ENCODE measurements around the gene PPFIA2. TPM values are rescaled to one million over a fixed set of nuclear protein-coding genes. Genes with fewer than 3 reads are reported as not detected.

PPFIA2 gene
- total RNA-seq, 1 donor from 2014 or later: 8.3 TPM

- DNase-seq (ENCODE audit: low read depth, low spot score): no peak
- Mint-ChIP-seq H3K9me3 (peaks cover 5% of the 10 kb centered on the region), H3K36me3 (ENCODE audit: low read depth) (no peaks in the 10 kb centered on the region), H3K27me3 (ENCODE audit: low read depth) (no peaks in the 10 kb centered on the region), H3K4me3 (no peak overlapping the region), H3K27ac (ENCODE audit: unreplicated experiment) (no peak overlapping the region), H3K4me1 (peaks cover 27% of the 10 kb centered on the region)
- TF ChIP-seq CTCF (conservative IDR thresholded peaks at IDR 0.05): no peak
Observed at GRCh38 chr12:81389550-81390099, 369.5 kb downstream of the PPFIA2 start.

GRCh38 chr12:81386101-81386500 lies 373.0 kb downstream of the PPFIA2 start:
- Mint-ChIP-seq H3K4me3 (no peak overlapping the region), H3K27me3 (ENCODE audit: low read depth) (no peaks in the 10 kb centered on the region), H3K27ac (ENCODE audit: unreplicated experiment) (no peak overlapping the region), H3K4me1 (peaks cover 12% of the 10 kb centered on the region), H3K36me3 (ENCODE audit: low read depth) (no peaks in the 10 kb centered on the region), H3K9me3 (peaks cover 2% of the 10 kb centered on the region)
- TF ChIP-seq CTCF (conservative IDR thresholded peaks at IDR 0.05): no peak
- DNase-seq (ENCODE audit: low read depth, low spot score): no peak

- Mint-ChIP-seq H3K27ac (ENCODE audit: unreplicated experiment) (no peak overlapping the region), H3K4me1 (peaks cover 9% of the 10 kb centered on the region), H3K9me3 (no peaks in the 10 kb centered on the region), H3K27me3 (ENCODE audit: low read depth) (no peaks in the 10 kb centered on the region), H3K4me3 (no peak overlapping the region), H3K36me3 (ENCODE audit: low read depth) (no peaks in the 10 kb centered on the region)
- no peak for TF ChIP-seq CTCF (conservative IDR thresholded peaks at IDR 0.05)
- no peak for DNase-seq (ENCODE audit: low read depth, low spot score)
Observed at GRCh38 chr12:81381951-81382350, 377.2 kb downstream of the PPFIA2 start.

GRCh38 chr12:81378601-81379285 lies 380.4 kb downstream of the PPFIA2 start:
- H3K27ac Mint-ChIP-seq (ENCODE audit: unreplicated experiment): no peak overlapping the region
- H3K4me1 Mint-ChIP-seq: no peaks in the 10 kb centered on the region
- no peak overlapping the region for H3K4me3 Mint-ChIP-seq
- DNase-seq (ENCODE audit: low read depth, low spot score): no peak
- H3K36me3 Mint-ChIP-seq (ENCODE audit: low read depth): no peaks in the 10 kb centered on the region
- no peak for TF ChIP-seq CTCF (conservative IDR thresholded peaks at IDR 0.05)
- H3K9me3 Mint-ChIP-seq: no peaks in the 10 kb centered on the region
- H3K27me3 Mint-ChIP-seq (ENCODE audit: low read depth): no peaks in the 10 kb centered on the region

- no peak overlapping the region for H3K27ac Mint-ChIP-seq (ENCODE audit: unreplicated experiment)
- no peak overlapping the region for H3K4me3 Mint-ChIP-seq
- H3K9me3 Mint-ChIP-seq: no peaks in the 10 kb centered on the region
- no peaks in the 10 kb centered on the region for H3K27me3 Mint-ChIP-seq (ENCODE audit: low read depth)
- H3K4me1 Mint-ChIP-seq: no peaks in the 10 kb centered on the region
- TF ChIP-seq CTCF (conservative IDR thresholded peaks at IDR 0.05): no peak
- H3K36me3 Mint-ChIP-seq (ENCODE audit: low read depth): no peaks in the 10 kb centered on the region
- no peak for DNase-seq (ENCODE audit: low read depth, low spot score)
Observed at GRCh38 chr12:81377771-81378170, 381.4 kb downstream of the PPFIA2 start.
